Keratinocyte (primary cell): ENCODE data around the gene TM9SF2. TPM values are rescaled to one million over a fixed set of nuclear protein-coding genes. Genes with fewer than 3 reads are reported as not detected.
"Not testable (repeated sequence)": the region's sequence is repeated elsewhere in the genome, so short reads cannot be mapped to it uniquely, and the experiment has no call there.

Experiments
- DNase-seq: peaks from one replicate; pipeline ENCODE4 v3.0.0-alpha.2; 2011; ENCODE audit warnings: low read depth, missing footprints, low spot score
- FAIRE-seq: peaks from 2 replicates; lab custom pipeline; 2011; peaks lifted over from hg19 to GRCh38; lab: Jason Lieb, UNC
- H2AFZ ChIP-seq: 2 replicates; pipeline ENCODE4 v1.6.0; 2012; ENCODE audit warnings: low read length, control low read depth, inconsistent platforms; ENCODE audit not compliant: control insufficient read depth
- H3K27ac ChIP-seq: 2 replicates; pipeline ENCODE4 v1.5.1; 2011; ENCODE audit warnings: low read length; ENCODE audit not compliant: control insufficient read depth, insufficient read depth
- H3K27me3 ChIP-seq: 3 replicates; pipeline ENCODE4 v1.6.0; 2011; ENCODE audit warnings: low read length; ENCODE audit not compliant: control insufficient read depth, insufficient read depth; ENCODE audit errors: extremely low read depth
- H3K36me3 ChIP-seq, 2 experiments: 2 replicates in 1 of 2; 3 replicates in 1 of 2; pipeline ENCODE4 v1.5.1; 2011; ENCODE audit warnings: low read length in 2 of 2, mild to moderate bottlenecking in 1 of 2; ENCODE audit not compliant: control insufficient read depth in 2 of 2, insufficient read depth in 2 of 2; ENCODE audit errors: extremely low read depth in 1 of 2
- H3K4me1 ChIP-seq: 3 replicates; pipeline ENCODE4 v1.5.1; 2011; ENCODE audit warnings: low read length; ENCODE audit not compliant: control insufficient read depth, insufficient read depth; ENCODE audit errors: extremely low read depth
- H3K4me2 ChIP-seq: 3 replicates; pipeline ENCODE4 v1.6.0; 2011; ENCODE audit warnings: low read depth, low read length; ENCODE audit not compliant: control insufficient read depth, insufficient read depth; ENCODE audit errors: extremely low read depth
- H3K4me3 ChIP-seq, 3 experiments: fragments of 200-600 bp in 1 of 3; sonication (generic) in 1 of 3; 2 replicates in 2 of 3; 3 replicates in 1 of 3; pipeline ENCODE4 v1.5.1; 2011 to 2016; ENCODE audit warnings: low read length in 3 of 3, mild to moderate bottlenecking in 3 of 3, control low read depth in 2 of 3, inconsistent platforms in 1 of 3, low read depth in 1 of 3, mixed read lengths in 1 of 3, mixed run types in 1 of 3, moderate library complexity in 1 of 3; ENCODE audit not compliant: control insufficient read depth in 2 of 3, insufficient read depth in 2 of 3; ENCODE audit errors: extremely low read depth in 1 of 3
- H3K79me2 ChIP-seq: 2 replicates; pipeline ENCODE4 v1.6.0; 2012; ENCODE audit warnings: low read length; ENCODE audit not compliant: control insufficient read depth, insufficient read depth
- H3K9ac ChIP-seq: 3 replicates; pipeline ENCODE4 v1.6.0; 2011; ENCODE audit warnings: low read length; ENCODE audit not compliant: control insufficient read depth, insufficient read depth; ENCODE audit errors: extremely low read depth
- H3K9me1 ChIP-seq: 3 replicates; pipeline ENCODE4 v1.6.0; 2011; ENCODE audit warnings: low read length; ENCODE audit not compliant: control insufficient read depth, insufficient read depth; ENCODE audit errors: extremely low read depth
- H3K9me3 ChIP-seq: 2 replicates; pipeline ENCODE4 v1.5.1; 2012; ENCODE audit warnings: low read depth, low read length; ENCODE audit not compliant: control insufficient read depth
- H4K20me1 ChIP-seq: 3 replicates; pipeline ENCODE4 v1.6.0; 2011; ENCODE audit warnings: low read length; ENCODE audit not compliant: control insufficient read depth, insufficient read depth; ENCODE audit errors: extremely low read depth
- EZH2 ChIP-seq: IDR thresholded peaks from one replicate; pipeline ENCODE4 v1.6.1; 2012; ENCODE audit warnings: inconsistent platforms, mild to moderate bottlenecking, low read length, moderate library complexity
- dilution Hi-C: fragments of 300-500 bp; cut with MboI; formaldehyde crosslinking; loops from one replicate; pipeline ENCODE4 v1.7.0; 2020; ENCODE audit warnings: low sequenced_read_pairs; ENCODE audit not compliant: extremely low pct_ligation_motif_present
- polyA plus RNA-seq, 5 experiments: library from polyadenylated mRNA; depleted of rRNA in 3 of 5; stranded (reverse) in 3 of 5; stranded (forward) in 1 of 5; unstranded in 1 of 5; fragments of >200 nt; gene quantifications; 1 replicate in 1 of 5; 2 replicates in 3 of 5; 3 replicates in 1 of 5; pipeline versions ENCODE4 v1.2.1 to v1.2.3, GENCODE V29; 2011 to 2012; ENCODE audit warnings: missing spikeins in 2 of 5, low read depth in 1 of 5, low replicate concordance in 1 of 5
- TF ChIP-seq, protein P1 (sequence below), 3 experiments: IDR thresholded peaks in 1 of 3; conservative IDR thresholded peaks in 1 of 3; optimal IDR thresholded peaks in 1 of 3; 2 replicates in 2 of 3; 3 replicates in 1 of 3; pipeline versions ENCODE3 to v1.5.1; 2011; ENCODE audit warnings: low read length in 3 of 3, mild to moderate bottlenecking in 3 of 3, moderate library complexity in 2 of 3, control low read depth in 1 of 3, inconsistent platforms in 1 of 3; ENCODE audit not compliant: insufficient read depth in 2 of 3; ENCODE audit errors: extremely low read depth in 1 of 3

Gene TM9SF2
- polyA plus RNA-seq, 1 donor (not counting 4 experiments of a cell fraction or from before 2014, with no cell fraction given): 134 TPM

GRCh38 chr13:99459099-99459850 is 42.0 kb upstream of the TM9SF2 start:
- dilution Hi-C loops: no loop called here
- no peak overlapping the region for H3K27ac ChIP-seq
- no peak for DNase-seq
- no peaks in the 10 kb centered on the region for H3K36me3 ChIP-seq
- H3K4me2 ChIP-seq: no peak overlapping the region
- no peaks in the 10 kb centered on the region for H3K9me3 ChIP-seq
- no peaks in the 10 kb centered on the region for H3K9me1 ChIP-seq
- no peak overlapping the region for H3K4me3 ChIP-seq
- H3K27me3 ChIP-seq: no peaks in the 10 kb centered on the region
- no peak for FAIRE-seq
- H3K9ac ChIP-seq: no peak overlapping the region
- TF ChIP-seq, protein P1, sequence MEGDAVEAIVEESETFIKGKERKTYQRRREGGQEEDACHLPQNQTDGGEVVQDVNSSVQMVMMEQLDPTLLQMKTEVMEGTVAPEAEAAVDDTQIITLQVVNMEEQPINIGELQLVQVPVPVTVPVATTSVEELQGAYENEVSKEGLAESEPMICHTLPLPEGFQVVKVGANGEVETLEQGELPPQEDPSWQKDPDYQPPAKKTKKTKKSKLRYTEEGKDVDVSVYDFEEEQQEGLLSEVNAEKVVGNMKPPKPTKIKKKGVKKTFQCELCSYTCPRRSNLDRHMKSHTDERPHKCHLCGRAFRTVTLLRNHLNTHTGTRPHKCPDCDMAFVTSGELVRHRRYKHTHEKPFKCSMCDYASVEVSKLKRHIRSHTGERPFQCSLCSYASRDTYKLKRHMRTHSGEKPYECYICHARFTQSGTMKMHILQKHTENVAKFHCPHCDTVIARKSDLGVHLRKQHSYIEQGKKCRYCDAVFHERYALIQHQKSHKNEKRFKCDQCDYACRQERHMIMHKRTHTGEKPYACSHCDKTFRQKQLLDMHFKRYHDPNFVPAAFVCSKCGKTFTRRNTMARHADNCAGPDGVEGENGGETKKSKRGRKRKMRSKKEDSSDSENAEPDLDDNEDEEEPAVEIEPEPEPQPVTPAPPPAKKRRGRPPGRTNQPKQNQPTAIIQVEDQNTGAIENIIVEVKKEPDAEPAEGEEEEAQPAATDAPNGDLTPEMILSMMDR (optimal IDR thresholded peaks at IDR 0.05 in 1 of 3, IDR thresholded peaks at IDR 0.05 in 1 of 3, conservative IDR thresholded peaks at IDR 0.05 in 1 of 3; ENCODE audit: extremely low read depth in 1 of 3, insufficient read depth in 2 of 3, low read length in 3 of 3): no peak
- TF ChIP-seq EZH2: no peak
- H2AFZ ChIP-seq: no peak overlapping the region
- H4K20me1 ChIP-seq: no peaks in the 10 kb centered on the region
- no peaks in the 10 kb centered on the region for H3K4me1 ChIP-seq
- no peaks in the 10 kb centered on the region for H3K79me2 ChIP-seq

DNA sequence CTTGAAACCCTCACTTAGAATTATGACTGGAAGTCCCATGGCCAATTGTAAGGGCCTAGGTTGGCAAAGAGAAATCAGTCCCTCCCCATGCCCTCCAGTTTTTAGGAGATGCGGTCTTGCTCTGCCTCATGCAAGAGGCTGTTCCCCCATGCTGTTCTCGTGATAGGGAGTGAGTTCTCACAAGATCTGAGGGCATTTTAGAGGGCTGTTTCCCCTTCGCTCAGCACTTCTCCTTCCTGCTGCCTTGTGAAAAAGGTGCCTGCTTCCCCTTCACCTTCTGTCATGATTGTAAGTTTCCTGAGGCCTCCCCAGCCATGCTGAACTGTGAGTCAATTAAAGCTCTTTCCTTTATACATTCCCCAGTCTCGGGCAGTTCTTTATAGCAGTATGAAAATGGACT is 40.5 kb upstream of the TM9SF2 start:
- H3K36me3 ChIP-seq, H3K27me3 ChIP-seq, H4K20me1 ChIP-seq, H3K9me3 ChIP-seq, H3K4me2 ChIP-seq, H3K4me1 ChIP-seq, FAIRE-seq, H2AFZ ChIP-seq, H3K79me2 ChIP-seq, H3K27ac ChIP-seq, DNase-seq, H3K4me3 ChIP-seq, dilution Hi-C loops, H3K9ac ChIP-seq, H3K9me1 ChIP-seq: not testable (repeated sequence)
